K562 (cell line): ENCODE measurements around the gene VTA1. TPM values are rescaled to one million over a fixed set of nuclear protein-coding genes. Genes with fewer than 3 reads are reported as not detected.

Experiments used
- ATAC-seq: fragments of 200-7000 bp; cut with Tn5 transposase; 3 replicates; pipeline ENCODE4 v1.9.1; 2020; ENCODE audit warnings: moderate library complexity
- BruUV-seq: library from RNA; stranded (reverse); fragments of 400-500 nt; replicated peaks from 2 replicates; lab custom pipeline; 2021; lab: Mats Ljungman, UMichigan
- CTCF ChIA-PET: fragments of 300-600 bp; formaldehyde crosslinking; extraction: SDS; loops from one replicate; lab custom pipeline; 2021; ENCODE audit warnings: low intra/inter-chr PET ratio; lab: Yijun Ruan, JAX
- POLR2A ChIA-PET: fragments of 300-600, 350-650 bp; sonication (Branson Sonifier 250); formaldehyde crosslinking; extraction: SDS; loops from one replicate; lab custom pipeline; 2021; ENCODE audit warnings: antibody characterized with exemption, inconsistent platforms; lab: Yijun Ruan, JAX
- DNase-seq, 4 experiments: peaks; one replicate each; pipeline versions ENCODE4 v3.0.0 to v3.0.0-alpha.2; 2011 to 2018; ENCODE audit warnings: low spot score in 3 of 4, mixed read lengths in 3 of 4; ENCODE audit errors: extremely low read depth in 1 of 4
- FAIRE-seq: peaks from 2 replicates; lab custom pipeline; 2011; peaks lifted over from hg19 to GRCh38; lab: Jason Lieb, UNC
- H2AFZ ChIP-seq: 2 replicates; pipeline ENCODE4 v1.6.0; 2011; ENCODE audit warnings: low read depth, low read length, control low read depth, inconsistent platforms
- H3K27ac ChIP-seq: fragments of 200-600 bp; 3 replicates; pipeline ENCODE4 v1.8.0; 2011; ENCODE audit warnings: low read depth, mild to moderate bottlenecking, control low read depth, inconsistent platforms, low read length, moderate library complexity, mixed read lengths; ENCODE audit errors: extremely low read depth
- H3K27me3 ChIP-seq, 2 experiments: fragments of 300-600 bp in 1 of 2; 2 replicates in 1 of 2; 3 replicates in 1 of 2; pipeline versions ENCODE4 v1.6.0 to v1.8.0; 2011; ENCODE audit warnings: inconsistent platforms in 2 of 2, low read length in 2 of 2, mild to moderate bottlenecking in 1 of 2, mixed read lengths in 1 of 2, moderate library complexity in 1 of 2; ENCODE audit not compliant: control insufficient read depth in 2 of 2, insufficient read depth in 2 of 2
- H3K36me3 ChIP-seq: fragments of 300-600 bp; 3 replicates; pipeline ENCODE4 v1.8.0; 2011; ENCODE audit warnings: mild to moderate bottlenecking, low read length, inconsistent platforms; ENCODE audit not compliant: control insufficient read depth, insufficient read depth
- H3K4me1 ChIP-seq, 2 experiments: fragments of 200-600 bp in 1 of 2; replicated peaks in 1 of 2; 2 replicates in 1 of 2; 3 replicates in 1 of 2; pipeline versions ENCODE4 v1.5.1 to v1.8.0; 2011; ENCODE audit warnings: inconsistent platforms in 2 of 2, low read length in 2 of 2, mild to moderate bottlenecking in 1 of 2, mixed read lengths in 1 of 2, moderate library complexity in 1 of 2; ENCODE audit not compliant: control insufficient read depth in 2 of 2, insufficient read depth in 2 of 2
- H3K4me2 ChIP-seq: 2 replicates; pipeline ENCODE4 v1.6.1; 2011; ENCODE audit warnings: low read length, control low read depth, inconsistent platforms, mixed read lengths; ENCODE audit not compliant: insufficient read depth
- H3K4me3 ChIP-seq: fragments of 200-600 bp; sonication (generic), shearing (Covaris generic); 2 replicates; pipeline ENCODE4 v1.5.1; 2016; ENCODE audit warnings: control low read depth, inconsistent platforms
- H3K79me2 ChIP-seq: fragments of 200-600 bp; 3 replicates; pipeline ENCODE4 v1.8.0; 2011; ENCODE audit warnings: low read length, inconsistent platforms; ENCODE audit not compliant: control insufficient read depth, insufficient read depth
- H3K9ac ChIP-seq, 2 experiments: 2 replicates each; pipeline versions ENCODE4 v1.6.0 to v1.6.1; 2011; ENCODE audit warnings: low read depth in 2 of 2, low read length in 2 of 2, control low read depth in 1 of 2, inconsistent platforms in 1 of 2, mild to moderate bottlenecking in 1 of 2, mixed read lengths in 1 of 2; ENCODE audit not compliant: insufficient read depth in 1 of 2
- H3K9me1 ChIP-seq: one replicate; pipeline ENCODE4 v1.6.0; 2011; ENCODE audit warnings: inconsistent platforms, mild to moderate bottlenecking, low read length, moderate library complexity; ENCODE audit not compliant: control insufficient read depth, insufficient read depth
- H3K9me3 ChIP-seq: replicated peaks from 2 replicates; pipeline ENCODE4 v1.5.1; 2011; ENCODE audit warnings: low read depth, low read length, inconsistent platforms; ENCODE audit not compliant: control insufficient read depth, insufficient read depth
- H4K20me1 ChIP-seq: replicated peaks from 2 replicates; pipeline ENCODE4 v1.6.1; 2011; ENCODE audit warnings: low read length, inconsistent platforms, mixed read lengths; ENCODE audit not compliant: control insufficient read depth, insufficient read depth
- ARID3B ChIP-seq: fragments of 250-450 bp; sonication (Bioruptor Pico); IDR thresholded peaks from 2 replicates; pipeline ENCODE4 v1.4.0; 2020; ENCODE audit warnings: borderline replicate concordance
- DDX20 ChIP-seq: fragments of 450-650 bp; IDR thresholded peaks from 2 replicates; pipeline ENCODE4 v1.6.1; 2016; ENCODE audit warnings: missing genetic modification characterization, low read depth, mild to moderate bottlenecking, missing compliant biosample characterization, moderate library complexity
- E4F1 ChIP-seq: fragments of 250-450 bp; sonication (Bioruptor Pico); IDR thresholded peaks from 2 replicates; pipeline ENCODE4 v1.5.0; 2021; ENCODE audit warnings: mild to moderate bottlenecking, borderline replicate concordance
- ETV1 ChIP-seq: fragments of 450-650 bp; conservative IDR thresholded peaks from 2 replicates; pipeline ENCODE4 v1.6.1; 2016; ENCODE audit warnings: missing genetic modification characterization, control low read depth, low read depth, missing compliant biosample characterization
- FOXJ3 ChIP-seq: sonication (generic); formaldehyde crosslinking; IDR thresholded peaks from 2 replicates; pipeline ENCODE4 v1.4.0; 2020; ENCODE audit warnings: mild to moderate bottlenecking, missing genetic modification reagents
- LCOR ChIP-seq: sonication (generic); formaldehyde crosslinking; IDR thresholded peaks from 2 replicates; pipeline ENCODE4 v1.8.0; 2022; ENCODE audit warnings: mild to moderate bottlenecking, missing genetic modification reagents
- PHB ChIP-seq: fragments of 250-450 bp; sonication (Bioruptor Pico); IDR thresholded peaks from 2 replicates; pipeline ENCODE4 v1.5.0; 2021
- SMAD2 ChIP-seq: fragments of 150-350 bp; IDR thresholded peaks from 2 replicates; pipeline ENCODE4 v1.6.1; 2014; ENCODE audit warnings: low read depth, mild to moderate bottlenecking, low read length
- TAF1 ChIP-seq: IDR thresholded peaks from 2 replicates; pipeline ENCODE4 v1.6.1; 2011; ENCODE audit warnings: mild to moderate bottlenecking, low read length, moderate library complexity; ENCODE audit not compliant: insufficient read depth, control insufficient read depth, severe bottlenecking; ENCODE audit errors: extremely low read depth
- TAF9B ChIP-seq: fragments of 450-650 bp; IDR thresholded peaks from 2 replicates; pipeline ENCODE4 v1.6.1; 2018; ENCODE audit warnings: mild to moderate bottlenecking; ENCODE audit not compliant: partially characterized antibody
- TEAD2 ChIP-seq: fragments of 450-650 bp; IDR thresholded peaks from 2 replicates; pipeline ENCODE4 v1.6.1; 2016; ENCODE audit warnings: missing genetic modification characterization, control low read depth, missing compliant biosample characterization
- TSC22D4 ChIP-seq: fragments of 450-650 bp; IDR thresholded peaks from 2 replicates; pipeline ENCODE4 v1.6.1; 2016; ENCODE audit warnings: missing genetic modification characterization, missing biosample characterization, control low read depth
- ZFP91 ChIP-seq: sonication (generic); formaldehyde crosslinking; IDR thresholded peaks from 2 replicates; pipeline ENCODE4 v1.8.0; 2022; ENCODE audit warnings: mild to moderate bottlenecking, missing genetic modification reagents
- ZNF174 ChIP-seq: fragments of 250-450 bp; sonication (Bioruptor Pico); IDR thresholded peaks from 2 replicates; pipeline ENCODE4 v1.4.0; 2020; ENCODE audit warnings: mild to moderate bottlenecking
- ZNF347 ChIP-seq: fragments of 450-650 bp; formaldehyde crosslinking; IDR thresholded peaks from 2 replicates; pipeline ENCODE4 v1.4.0; 2020; ENCODE audit warnings: low read depth, mild to moderate bottlenecking, moderate library complexity
- ZNF507 ChIP-seq: conservative IDR thresholded peaks from 2 replicates; pipeline ENCODE4 v1.6.1; 2017; ENCODE audit warnings: missing genetic modification characterization, missing compliant biosample characterization
- ZNF696 ChIP-seq: fragments of 250-450 bp; sonication (Bioruptor Pico); conservative IDR thresholded peaks from 2 replicates; pipeline ENCODE4 v1.4.0; 2020; ENCODE audit warnings: mild to moderate bottlenecking, moderate library complexity
- WGBS: fragments of 100-300 bp; shearing (Covaris generic); methylation state at CpG from one replicate; pipeline ENCODE4 v1.1.6; 2016; ENCODE audit warnings: low coverage, mixed read lengths; ENCODE audit not compliant: insufficient coverage; ENCODE audit errors: missing lambda C conversion rate; 5-methylcytosine and 5-hydroxymethylcytosine counted together
- in situ Hi-C: fragments of 300-500 bp; cut with MboI; formaldehyde crosslinking; loops from 4 replicates; pipeline ENCODE4 v1.15.0; 2018; ENCODE audit warnings: inconsistent platforms, mixed read lengths
- intact Hi-C: fragments of 100-400 bp; cut with micrococcal nuclease; formaldehyde crosslinking; loops from 2 replicates; pipeline ENCODE4 v1.14.2; 2022
- polyA plus RNA-seq, 8 experiments: library from polyadenylated mRNA; depleted of rRNA in 4 of 8; stranded (reverse) in 5 of 8; unstranded in 3 of 8; fragments of >200 nt; fragmentation: Nextera tagmentation in 2 of 8; fragmentation: Illumina TruSeq in 1 of 8; extraction: Ambion mirVana in 2 of 8; extraction: Trizol in 1 of 8; gene quantifications; 2 replicates each; pipeline versions ENCODE4 v1.2.1 to v1.2.3, GENCODE V29; 2011 to 2014; ENCODE audit warnings: inconsistent platforms in 1 of 8, missing spikeins in 1 of 8
- total RNA-seq, 7 experiments: library from RNA; depleted of rRNA in 6 of 7; stranded (reverse); fragments of >200 nt in 6 of 7; fragmentation: Illumina TruSeq in 2 of 7; extraction: Trizol in 2 of 7; gene quantifications; 2 replicates each; pipeline versions ENCODE4 v1.2.1 to v1.2.3, GENCODE V29; 2011 to 2021; ENCODE audit warnings: low replicate concordance in 1 of 7

Gene VTA1
- total and polyA plus RNA-seq, 9 of the 15 experiments (the other 6 are each of a cell fraction or from before 2014, with no cell fraction given) = 47.8 to 182 (median 84.6) TPM

- TF ChIP-seq ARID3B (CRISPR knock-in tag) = no peak
Observed at GRCh38 chr6:142236691-142237090, 89.6 kb downstream of the VTA1 start (continued).

GRCh38 chr6:142238881-142239280 is 91.8 kb downstream of the VTA1 start:
- ChIA-PET POLR2A (no interaction called here), CTCF (no interaction called here)
- H3K4me3 ChIP-seq = no peak overlapping the region
- 4% methylated on average over 3 of the region's 3 CpGs for WGBS
- no peak overlapping the region for H2AFZ ChIP-seq
- no peaks in the 10 kb centered on the region for H3K4me1 ChIP-seq
- TF ChIP-seq LCOR (CRISPR knock-in tag) (no peak), TEAD2 (tag) (no peak), DDX20 (tag) (no peak), ZNF174 (no peak), TAF9B (no peak), TSC22D4 (no peak), PHB (CRISPR knock-in tag) (no peak), ZNF507 (tag) (no peak), E4F1 (CRISPR knock-in tag) (no peak), ETV1 (tag) (no peak), TAF1 (no peak), ZFP91 (CRISPR knock-in tag) (no peak), FOXJ3 (CRISPR knock-in tag) (no peak), ZNF696 (CRISPR knock-in tag) (no peak), SMAD2 (no peak), ZNF347 (CRISPR knock-in tag) (no peak)
- no peaks in the 10 kb centered on the region for H4K20me1 ChIP-seq
- no peaks in the 10 kb centered on the region for H3K9me3 ChIP-seq
- FAIRE-seq = no peak
- H3K4me2 ChIP-seq = no peak overlapping the region
- H3K36me3 ChIP-seq = no peaks in the 10 kb centered on the region
- no peaks in the 10 kb centered on the region; a peak in 2 of 5 replicates for H3K27me3 ChIP-seq
- ATAC-seq = no peak
- H3K9ac ChIP-seq = no peak overlapping the region
- in situ Hi-C loops = no loop called here
- DNase-seq = no peak
- intact Hi-C loops = no loop called here
- H3K27ac ChIP-seq = no peak overlapping the region
- BruUV-seq = no TSS peak
- no peaks in the 10 kb centered on the region for H3K79me2 ChIP-seq
- no peaks in the 10 kb centered on the region for H3K9me1 ChIP-seq
